ENCODE results near the gene CBLL2. TPM values are rescaled to one million over a fixed set of nuclear protein-coding genes. Genes with fewer than 3 reads are reported as not detected.

The CBLL2 gene
- not detected for total RNA-seq (2013)
- polyA plus RNA-seq, result not detected
- polyA minus RNA-seq, result not detected in 2 replicates
- 0 to 0.69 (median 0) reads per million in 11 experiments for total RNA-seq

DNA sequence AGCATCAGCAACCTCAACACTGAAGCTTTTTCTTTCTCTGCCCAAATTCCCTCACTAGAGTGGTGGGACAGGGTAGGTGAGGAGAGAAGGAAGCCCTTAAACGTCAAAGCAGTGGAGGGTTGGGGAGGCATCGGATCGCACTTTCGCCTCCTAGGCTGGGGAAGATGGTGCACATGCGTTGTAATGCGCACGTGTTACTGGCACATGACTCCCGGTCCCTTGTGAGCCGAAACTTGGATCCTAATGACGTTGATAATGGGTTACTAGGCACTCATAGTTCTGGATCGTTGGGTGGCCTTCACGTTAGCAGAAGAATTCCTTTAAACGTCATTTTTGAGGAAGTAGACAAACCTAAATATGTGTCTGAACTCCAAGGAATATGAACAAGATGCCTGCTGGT lies at the start of gene CBLL2:
Gene CBLL2, plus strand, starts transcription at position 301 of the 400 bp plus-strand sequence. Its CDS starts 79 bp downstream, at position 380.
- H3K79me2 ChIP-seq (ENCODE audit: insufficient read depth, low read length), result no peaks in the 10 kb centered on the region
- Mint-ChIP-seq H3K9me3 (peaks cover 0 to 19% (median 1%) of the 10 kb centered on the region in 7 donors), H3K4me3 (no peak within 1 kb of the TSS), H3K27me3 (ENCODE audit: low read depth in 3 of 3) (peaks cover 0 to 2% (median 0%) of the 10 kb centered on the region in 3 donors), H3K36me3 (no peaks in the 10 kb centered on the region), H3K4me1 (no peaks in the 10 kb centered on the region), H3K27ac (peak within 1 kb of the TSS in 1 of 7 donors; percentile 28)
- H3K4me2 ChIP-seq (replicated peaks; ENCODE audit: extremely low read depth, low read length, poor library complexity, severe bottlenecking), result no peak within 1 kb of the TSS
- H3K27me3 ChIP-seq (ENCODE audit: control insufficient read depth in 2 of 2, insufficient read depth in 2 of 2, low read length in 2 of 2), result no peaks in the 10 kb centered on the region
- H3K36me3 ChIP-seq (replicated peaks in 1 of 2; ENCODE audit: control insufficient read depth in 1 of 2, insufficient read depth in 2 of 2, low read length in 2 of 2), result no peaks in the 10 kb centered on the region
- H3K9ac ChIP-seq (ENCODE audit: insufficient read depth, low read length, poor library complexity, severe bottlenecking), result no peak within 1 kb of the TSS
- H3K4me1 ChIP-seq (ENCODE audit: control insufficient read depth in 1 of 2, insufficient read depth in 2 of 2, low read length in 2 of 2), result no peaks in the 10 kb centered on the region
- TF ChIP-seq CTCF (IDR thresholded peaks at IDR 0.05), result no peak
- H4K20me1 ChIP-seq (ENCODE audit: insufficient read depth, low read length), result no peaks in the 10 kb centered on the region
- intact Hi-C loops (cut with micrococcal nuclease), result no loop called here
- H3K27ac ChIP-seq (ENCODE audit: low read depth in 1 of 2, low read length in 2 of 2), result no peak within 1 kb of the TSS
- 100% methylated on average over 4 of the region's 13 CpGs for whole genome bisulfite sequencing (ENCODE audit: insufficient coverage)
- H3K4me3 ChIP-seq (replicated peaks in 1 of 3; ENCODE audit: low read depth in 2 of 3, low read length in 3 of 3), result no peak within 1 kb of the TSS
- H3K9me3 ChIP-seq (replicated peaks in 1 of 2; ENCODE audit: control insufficient read depth in 1 of 2, insufficient read depth in 1 of 2, low read length in 2 of 2), result no peaks in the 10 kb centered on the region
- no peak within 1 kb of the TSS for H2AFZ ChIP-seq (ENCODE audit: insufficient read depth, low read depth, low read length, poor library complexity, severe bottlenecking)
- no peak for DNase-seq

- TF ChIP-seq CTCF (IDR thresholded peaks at IDR 0.05), result no peak
Measured at GRCh38 chrX:22234380-22234779, 38.3 kb upstream of the CBLL2 start.

More at GRCh38 chrX:22234380-22234779, 38.3 kb upstream of the CBLL2 start:
- H3K36me3 ChIP-seq (replicated peaks in 1 of 2; ENCODE audit: control insufficient read depth in 1 of 2, insufficient read depth in 2 of 2, low read length in 2 of 2), result no peaks in the 10 kb centered on the region
- H3K4me1 Mint-ChIP-seq, result no peaks in the 10 kb centered on the region
- H3K27ac ChIP-seq (ENCODE audit: low read depth in 1 of 2, low read length in 2 of 2), result no peak overlapping the region
- no peak overlapping the region for H3K9ac ChIP-seq (ENCODE audit: insufficient read depth, low read length, poor library complexity, severe bottlenecking)
- no peak overlapping the region for H3K4me3 ChIP-seq (replicated peaks in 1 of 3; ENCODE audit: low read depth in 2 of 3, low read length in 3 of 3)
- H3K4me1 ChIP-seq (ENCODE audit: control insufficient read depth in 1 of 2, insufficient read depth in 2 of 2, low read length in 2 of 2), result no peaks in the 10 kb centered on the region
- no peaks in the 10 kb centered on the region for H3K79me2 ChIP-seq (ENCODE audit: insufficient read depth, low read length)
- no peaks in the 10 kb centered on the region for H4K20me1 ChIP-seq (ENCODE audit: insufficient read depth, low read length)
- H3K4me3 Mint-ChIP-seq, result no peak overlapping the region
- H3K4me2 ChIP-seq (replicated peaks; ENCODE audit: extremely low read depth, low read length, poor library complexity, severe bottlenecking), result no peak overlapping the region
- H3K27ac Mint-ChIP-seq, result no peak overlapping the region
- H3K27me3 ChIP-seq (ENCODE audit: control insufficient read depth in 2 of 2, insufficient read depth in 2 of 2, low read length in 2 of 2), result no peaks in the 10 kb centered on the region
- H2AFZ ChIP-seq (ENCODE audit: insufficient read depth, low read depth, low read length, poor library complexity, severe bottlenecking), result no peak overlapping the region
- H3K9me3 Mint-ChIP-seq, result peaks cover 3 to 7% (median 6%) of the 10 kb centered on the region in 7 donors
- WGBS (ENCODE audit: insufficient coverage), result no CpG with 5 or more reads among the region's 6 CpGs
- H3K36me3 Mint-ChIP-seq, result no peaks in the 10 kb centered on the region
- intact Hi-C loops (cut with micrococcal nuclease), result no loop called here
- peaks cover 0 to 5% (median 2%) of the 10 kb centered on the region in 3 donors for H3K27me3 Mint-ChIP-seq (ENCODE audit: low read depth in 3 of 3)
- peaks cover 0 to 13% of the 10 kb centered on the region in 2 donors for H3K9me3 ChIP-seq (replicated peaks in 1 of 2; ENCODE audit: control insufficient read depth in 1 of 2, insufficient read depth in 1 of 2, low read length in 2 of 2)
- DNase-seq, result no peak

Measured in CD14-positive monocyte (primary cell).